ENCODE data around the gene CACNA2D4. TPM values are rescaled to one million over a fixed set of nuclear protein-coding genes. Genes with fewer than 3 reads are reported as not detected.

CACNA2D4 gene
- total RNA-seq, 4 donors from 2014 or later: 10.1 to 16.2 (median 11.4) TPM

DNA sequence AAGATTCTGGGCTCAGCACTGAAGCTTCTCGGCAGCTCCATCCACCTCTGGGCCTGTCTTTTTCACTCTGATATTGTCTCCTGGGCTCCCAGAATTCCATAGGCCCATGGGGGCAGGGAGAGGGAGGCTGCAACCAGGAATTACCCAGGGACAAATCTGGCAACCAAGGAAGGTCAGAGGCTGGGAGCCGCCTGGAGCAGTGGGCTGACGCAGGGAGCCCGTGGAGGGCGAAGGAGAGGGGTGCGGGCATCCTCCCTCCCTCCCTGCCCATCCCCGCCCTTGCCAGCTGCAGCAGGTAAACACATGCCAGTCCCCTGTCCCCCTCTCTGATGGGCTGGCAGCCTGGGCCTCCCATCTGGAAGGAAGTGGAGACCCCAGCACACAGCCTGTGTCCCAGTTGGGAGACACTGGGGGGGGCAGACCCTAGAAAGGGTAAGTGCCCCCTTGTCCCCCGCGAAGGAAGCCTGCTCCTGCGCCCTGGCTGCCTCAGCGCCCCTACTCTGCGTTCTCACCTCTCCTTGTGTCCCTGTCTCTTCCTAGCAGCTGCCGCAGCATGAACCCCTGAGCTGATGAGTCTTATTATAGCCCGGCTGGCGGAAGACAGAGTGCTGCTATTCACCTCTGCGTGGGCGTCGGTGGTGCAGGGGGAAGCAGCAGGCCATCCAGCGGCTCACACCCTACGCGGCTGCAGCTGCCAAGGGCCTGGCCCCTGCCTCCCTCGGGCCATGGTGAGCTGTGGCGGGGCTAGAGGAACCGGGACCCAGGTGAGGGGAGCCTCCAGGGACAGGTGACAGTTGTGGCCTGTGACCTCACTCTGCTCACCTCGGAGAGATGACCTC, 91.4 kb downstream of the CACNA2D4 start:
- DNase-seq (ENCODE audit: low spot score in 2 of 2): no peak
- peaks cover 0 to 83% of the 10 kb centered on the region in 2 donors for H3K27me3 ChIP-seq
- TF ChIP-seq POLR2A (IDR thresholded peaks at IDR 0.05) (no peak), EP300 (IDR thresholded peaks at IDR 0.05) (no peak), CTCF (IDR thresholded peaks at IDR 0.05) (no peak)
- no peaks in the 10 kb centered on the region for H3K9me3 ChIP-seq
- no peaks in the 10 kb centered on the region for H3K36me3 ChIP-seq
- 54 to 64% methylated on average over 20 of the region's 25 CpGs for WGBS, 2 donors
- H3K4me1 ChIP-seq: no peaks in the 10 kb centered on the region
- H3K27ac ChIP-seq: no peak overlapping the region
- H3K4me3 ChIP-seq: no peak overlapping the region

DNA sequence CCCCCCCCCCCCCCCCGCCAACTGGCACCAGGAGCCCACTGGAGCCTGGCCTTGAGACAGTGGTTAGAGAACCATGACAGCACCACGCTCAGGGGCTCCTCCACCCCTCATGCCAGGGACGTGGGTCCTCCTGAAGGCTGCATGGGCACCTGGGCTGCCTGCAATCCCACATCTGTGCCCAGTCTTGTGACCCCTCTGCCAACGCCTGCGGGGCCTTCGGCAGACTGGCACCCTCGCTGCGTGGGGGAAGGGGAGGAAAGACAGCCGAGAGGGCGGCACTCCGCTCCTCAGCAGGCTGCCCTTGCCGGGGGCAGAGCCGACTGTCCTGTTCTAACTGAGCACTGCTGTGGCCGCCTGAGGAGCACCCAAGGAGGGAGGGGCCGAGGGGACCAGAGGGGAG, 92.1 kb downstream of the CACNA2D4 start:
- H3K27ac ChIP-seq: no peak overlapping the region
- no peak for DNase-seq (ENCODE audit: low spot score in 2 of 2)
- no peaks in the 10 kb centered on the region for H3K4me1 ChIP-seq
- peaks cover 0 to 87% of the 10 kb centered on the region in 2 donors for H3K27me3 ChIP-seq
- TF ChIP-seq POLR2A (IDR thresholded peaks at IDR 0.05) (no peak), CTCF (IDR thresholded peaks at IDR 0.05) (no peak), EP300 (IDR thresholded peaks at IDR 0.05) (no peak)
- H3K9me3 ChIP-seq: no peaks in the 10 kb centered on the region
- H3K4me3 ChIP-seq: no peak overlapping the region
- no peaks in the 10 kb centered on the region for H3K36me3 ChIP-seq
- 68 to 77% methylated on average over 13 to 14 of the region's 15 CpGs for WGBS, 2 donors

- no peak overlapping the region for H3K4me3 ChIP-seq
- peaks cover 0 to 87% of the 10 kb centered on the region in 2 donors for H3K27me3 ChIP-seq
- H3K9me3 ChIP-seq: no peaks in the 10 kb centered on the region
- no peaks in the 10 kb centered on the region for H3K36me3 ChIP-seq
- WGBS, 2 donors: 77% methylated on average over 12 to 14 of the region's 14 CpGs
- H3K4me1 ChIP-seq: peaks cover 0 to 2% (median 0%) of the 10 kb centered on the region in 4 donors
- no peak for TF ChIP-seq CTCF (IDR thresholded peaks at IDR 0.05)
- no peak for TF ChIP-seq POLR2A (IDR thresholded peaks at IDR 0.05)
- no peak for TF ChIP-seq EP300 (IDR thresholded peaks at IDR 0.05)
- no peak overlapping the region for H3K27ac ChIP-seq
- no peak for DNase-seq (ENCODE audit: low spot score in 2 of 2)
Observed at GRCh38 chr12:1825382-1826102, 92.9 kb downstream of the CACNA2D4 start.

- no peak overlapping the region for H3K27ac ChIP-seq
- 92 to 96% methylated on average over 10 of the region's 10 CpGs for WGBS, 2 donors
- H3K9me3 ChIP-seq: no peaks in the 10 kb centered on the region
- peaks cover 0 to 10% (median 0%) of the 10 kb centered on the region in 4 donors for H3K4me1 ChIP-seq
- peaks cover 0 to 89% of the 10 kb centered on the region in 2 donors for H3K27me3 ChIP-seq
- no peak overlapping the region for H3K4me3 ChIP-seq
- H3K36me3 ChIP-seq: no peaks in the 10 kb centered on the region
- TF ChIP-seq CTCF (IDR thresholded peaks at IDR 0.05) (no peak), POLR2A (IDR thresholded peaks at IDR 0.05) (no peak)
- DNase-seq (ENCODE audit: low spot score in 2 of 2): no peak
Observed at GRCh38 chr12:1823237-1823636, 95.2 kb downstream of the CACNA2D4 start.

GRCh38 chr12:1822699-1823098, 95.8 kb downstream of the CACNA2D4 start:
- DNase-seq (ENCODE audit: low spot score in 2 of 2): no peak
- Histone ChIP-seq H3K27ac (no peak overlapping the region), H3K9me3 (no peaks in the 10 kb centered on the region), H3K4me1 (peaks cover 0 to 10% (median 0%) of the 10 kb centered on the region in 4 donors), H3K36me3 (no peaks in the 10 kb centered on the region), H3K4me3 (no peak overlapping the region), H3K27me3 (peaks cover 0 to 84% of the 10 kb centered on the region in 2 donors)
- WGBS, 2 donors: 63 to 68% methylated on average over 6 to 9 of the region's 11 CpGs
- TF ChIP-seq POLR2A (IDR thresholded peaks at IDR 0.05): no peak
- no peak for TF ChIP-seq EP300 (IDR thresholded peaks at IDR 0.05)
- no peak for TF ChIP-seq CTCF (IDR thresholded peaks at IDR 0.05)
